HG03378 (cell line): ENCODE data around the gene LYPD5.

Source experiments
- ATAC-seq: cut with Tn5 transposase; IDR thresholded peaks from one replicate; pipeline ENCODE4 v1.9.1; 2021; ENCODE audit warnings: mild to moderate bottlenecking, moderate library complexity; ENCODE audit not compliant: unreplicated experiment

LYPD5 gene

DNA sequence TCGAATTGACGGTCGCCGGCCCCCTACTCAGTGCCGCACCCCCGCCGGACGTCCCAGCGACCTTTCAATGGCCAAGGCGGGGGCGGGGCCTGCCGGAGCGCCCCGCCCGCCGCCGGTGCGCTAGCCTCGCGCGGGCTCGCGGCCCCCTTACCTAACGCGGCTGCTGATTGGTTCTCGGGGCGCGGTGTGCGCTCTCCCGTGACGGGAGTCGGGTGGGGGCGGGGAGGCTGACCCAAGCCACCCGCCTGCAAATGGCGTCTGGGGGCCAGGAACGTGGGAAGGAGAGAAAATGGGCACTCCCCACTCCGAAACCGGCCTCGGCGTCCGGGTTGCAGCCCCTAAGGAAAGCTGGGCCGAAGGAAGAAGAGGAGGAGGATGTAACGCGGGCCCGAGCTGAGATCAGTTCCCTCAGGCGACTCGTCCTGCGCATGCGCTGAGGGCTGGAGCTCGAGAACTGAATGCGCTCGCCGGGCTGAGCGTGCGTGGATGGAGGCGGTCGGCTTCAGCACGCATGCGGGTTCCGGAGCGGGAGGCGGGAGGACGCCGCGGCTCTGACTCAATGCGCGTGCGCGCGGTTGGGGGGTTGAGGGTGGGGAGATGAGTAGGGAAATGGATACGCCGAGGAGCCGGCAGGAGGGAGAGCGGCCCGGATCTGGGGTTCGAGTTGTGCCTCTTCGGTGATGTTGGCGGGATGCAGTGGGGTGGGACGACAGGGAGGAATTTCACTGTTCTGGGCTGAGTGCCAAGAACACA is 47.6 kb downstream of the LYPD5 start, which contains the start of gene SMG9:
Gene SMG9, minus strand, starts transcription at position 460 of the 753 bp plus-strand sequence. CDS start 4,221 bp downstream, outside the sequence.
- ATAC-seq, result peak; percentile 45

- peak; percentile 21 for ATAC-seq
These were observed 48.1 kb downstream of the LYPD5 start for GRCh38 chr19:43754253-43754502.

DNA sequence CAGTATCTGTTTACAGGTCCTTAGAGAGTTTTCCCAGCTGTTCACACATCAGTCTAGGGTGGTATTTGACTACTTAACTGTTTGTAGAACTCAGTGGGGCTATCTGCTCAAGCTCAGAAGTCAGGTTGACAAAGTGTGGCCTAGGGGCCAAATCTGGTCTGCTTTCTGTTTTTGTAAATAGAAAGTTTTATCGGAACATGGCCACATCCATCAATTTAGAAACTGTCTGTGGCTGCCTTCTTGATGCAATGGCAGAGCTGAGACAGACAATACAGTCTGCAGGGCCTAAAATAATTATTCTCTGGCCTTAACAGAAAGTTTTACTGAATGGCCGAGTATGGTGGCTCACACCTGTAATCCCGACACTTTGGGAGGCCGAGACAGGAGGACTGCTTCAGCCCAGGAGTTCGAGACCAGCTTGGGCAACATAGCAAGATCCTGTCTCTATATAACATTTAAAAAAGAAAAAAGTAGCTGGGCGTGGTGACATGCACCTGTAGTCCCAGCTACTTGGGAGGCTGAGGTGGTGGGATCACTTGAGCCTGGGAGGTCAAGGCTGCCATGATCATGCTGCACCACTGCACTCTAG is 49.9 kb downstream of the LYPD5 start:
- no peak for ATAC-seq

GRCh38 chr19:43751466-43752220 is 50.6 kb downstream of the LYPD5 start:
- ATAC-seq, result no peak

GRCh38 chr19:43749898-43750297 is 52.3 kb downstream of the LYPD5 start:
- no peak for ATAC-seq

GRCh38 chr19:43749152-43749551 is 53.1 kb downstream of the LYPD5 start:
- ATAC-seq, result no peak

DNA sequence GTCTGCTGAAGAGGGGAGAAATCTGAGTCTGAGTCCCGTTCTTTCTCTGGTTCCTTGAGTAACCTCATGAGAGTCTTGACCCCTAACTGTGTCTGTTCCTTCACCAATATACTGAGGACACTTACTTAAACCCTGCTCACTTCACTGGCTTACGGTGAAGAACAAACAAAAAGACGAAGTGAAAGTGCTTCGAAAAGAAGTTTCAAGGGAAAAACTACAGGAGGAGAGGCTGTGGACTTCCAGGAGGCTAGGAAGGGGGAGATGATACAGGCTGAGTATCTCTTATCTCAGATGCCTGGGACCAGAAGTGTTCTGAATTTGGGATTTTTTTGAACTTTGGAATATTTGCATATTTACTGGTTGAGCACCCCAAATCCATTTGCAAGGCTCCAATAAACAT is 53.6 kb downstream of the LYPD5 start:
- ATAC-seq, result no peak

DNA sequence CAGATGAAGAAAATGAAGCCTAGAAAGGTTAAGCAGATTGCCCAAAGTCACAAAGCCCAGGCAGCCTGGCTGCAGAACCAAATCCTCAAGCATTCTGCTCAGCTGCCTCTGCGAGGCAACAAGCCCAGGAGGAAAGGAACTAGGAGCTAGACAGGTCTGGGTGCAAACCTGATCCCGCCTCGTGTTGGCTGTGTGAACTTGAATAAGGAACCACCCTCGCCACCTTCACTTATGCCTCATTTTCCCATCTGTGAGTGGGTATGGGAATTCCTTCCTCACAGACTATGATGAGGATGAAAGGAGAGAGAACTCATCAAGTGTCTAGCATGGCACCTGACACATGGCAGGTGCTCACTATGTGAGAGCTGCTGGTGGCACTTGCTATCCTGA is 54.0 kb downstream of the LYPD5 start:
- ATAC-seq, result no peak

- ATAC-seq, result no peak
These were observed 54.6 kb downstream of the LYPD5 start for GRCh38 chr19:43747557-43748204.
